Epithelial cell of esophagus (primary cell): ENCODE results near the gene PCBP3.

Experiments
- DNase-seq: peaks from one replicate; pipeline ENCODE4 v3.0.0; 2010; ENCODE audit warnings: low read depth
- H3K4me3 ChIP-seq: 2 replicates; pipeline ENCODE4 v1.5.1; 2011; ENCODE audit warnings: mild to moderate bottlenecking, low read length, control low read depth
- TF ChIP-seq, protein P1 (sequence below): IDR thresholded peaks from 2 replicates; pipeline ENCODE4 v1.5.1; 2011; ENCODE audit warnings: low read depth, mild to moderate bottlenecking, low read length, control low read depth, inconsistent platforms; ENCODE audit not compliant: insufficient read depth; ENCODE audit errors: missing control alignments

The PCBP3 gene

DNA sequence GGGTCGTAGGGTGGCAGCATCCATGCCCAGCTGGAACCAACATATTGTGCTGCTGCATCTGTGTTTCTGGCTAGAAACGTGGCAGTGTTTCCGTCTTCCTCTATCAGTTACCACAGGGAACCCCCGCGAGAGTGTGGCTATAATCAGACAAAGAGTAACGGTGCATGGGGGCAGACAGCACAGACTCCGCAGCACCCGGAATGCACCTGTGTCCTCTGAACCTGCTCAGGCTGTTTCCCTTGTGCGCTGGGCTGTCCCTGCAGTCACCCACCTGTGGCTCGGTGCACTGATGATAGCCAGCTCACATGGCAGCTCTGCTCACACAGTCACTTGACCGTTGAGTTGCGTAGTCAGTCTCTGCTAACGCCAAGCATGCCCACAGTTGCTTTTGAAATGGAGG, 11.4 kb upstream of the PCBP3 start:
- TF ChIP-seq, protein P1, sequence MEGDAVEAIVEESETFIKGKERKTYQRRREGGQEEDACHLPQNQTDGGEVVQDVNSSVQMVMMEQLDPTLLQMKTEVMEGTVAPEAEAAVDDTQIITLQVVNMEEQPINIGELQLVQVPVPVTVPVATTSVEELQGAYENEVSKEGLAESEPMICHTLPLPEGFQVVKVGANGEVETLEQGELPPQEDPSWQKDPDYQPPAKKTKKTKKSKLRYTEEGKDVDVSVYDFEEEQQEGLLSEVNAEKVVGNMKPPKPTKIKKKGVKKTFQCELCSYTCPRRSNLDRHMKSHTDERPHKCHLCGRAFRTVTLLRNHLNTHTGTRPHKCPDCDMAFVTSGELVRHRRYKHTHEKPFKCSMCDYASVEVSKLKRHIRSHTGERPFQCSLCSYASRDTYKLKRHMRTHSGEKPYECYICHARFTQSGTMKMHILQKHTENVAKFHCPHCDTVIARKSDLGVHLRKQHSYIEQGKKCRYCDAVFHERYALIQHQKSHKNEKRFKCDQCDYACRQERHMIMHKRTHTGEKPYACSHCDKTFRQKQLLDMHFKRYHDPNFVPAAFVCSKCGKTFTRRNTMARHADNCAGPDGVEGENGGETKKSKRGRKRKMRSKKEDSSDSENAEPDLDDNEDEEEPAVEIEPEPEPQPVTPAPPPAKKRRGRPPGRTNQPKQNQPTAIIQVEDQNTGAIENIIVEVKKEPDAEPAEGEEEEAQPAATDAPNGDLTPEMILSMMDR, result no peak
- DNase-seq, result no peak
- no peak overlapping the region for H3K4me3 ChIP-seq

- TF ChIP-seq, protein P1, result no peak
- no peak overlapping the region for H3K4me3 ChIP-seq
Observed at GRCh38 chr21:45632637-45633251, 10.8 kb upstream of the PCBP3 start.

GRCh38 chr21:45634511-45635183, 8.9 kb upstream of the PCBP3 start:
- no peak for DNase-seq
- TF ChIP-seq, protein P1, result no peak
- no peak overlapping the region for H3K4me3 ChIP-seq

More at GRCh38 chr21:45632637-45633251, 10.8 kb upstream of the PCBP3 start:
- no peak for DNase-seq

DNA sequence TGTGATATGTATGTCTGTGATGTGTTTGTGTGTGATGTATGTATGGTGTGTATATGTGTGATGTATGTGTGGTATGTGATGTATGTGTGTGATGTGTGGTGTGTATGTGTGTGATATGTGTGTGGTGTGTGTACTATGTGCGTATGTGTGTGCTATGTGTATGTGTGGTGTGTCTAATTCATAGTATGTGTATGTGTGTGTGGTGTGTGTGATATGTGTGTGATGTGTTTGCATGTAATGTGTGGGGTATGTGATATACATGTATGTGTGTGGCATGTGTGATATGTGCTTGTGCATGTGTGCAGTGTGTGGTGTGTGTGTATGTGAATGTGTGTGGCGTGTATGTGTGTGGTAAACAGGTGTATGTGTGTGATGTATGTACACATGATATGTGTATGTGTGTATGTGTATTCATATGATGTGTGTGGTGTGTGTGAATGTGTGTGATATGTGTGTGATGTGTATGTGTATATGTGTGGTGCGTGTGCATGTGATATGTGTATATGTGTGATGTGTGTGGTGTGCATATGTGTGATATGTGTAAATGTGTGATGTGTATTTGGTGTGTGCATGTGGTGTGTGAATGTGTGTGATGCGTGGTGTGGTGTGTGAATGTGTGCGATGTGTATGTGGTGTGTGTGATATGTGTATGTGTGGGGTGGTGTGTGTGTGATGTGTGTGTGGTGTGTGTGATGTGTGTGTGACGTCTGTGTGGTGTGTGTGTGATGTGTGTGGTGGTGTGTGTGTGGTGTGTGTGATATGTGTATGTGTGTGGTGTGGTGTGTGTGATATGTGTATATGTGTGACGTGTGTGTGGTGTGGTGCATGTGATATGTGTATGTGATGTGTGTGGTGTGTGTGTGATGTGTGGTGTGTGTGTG, 8.0 kb upstream of the PCBP3 start:
- no peak for DNase-seq
- H3K4me3 ChIP-seq, result no peak overlapping the region
- TF ChIP-seq, protein P1, result no peak

DNA sequence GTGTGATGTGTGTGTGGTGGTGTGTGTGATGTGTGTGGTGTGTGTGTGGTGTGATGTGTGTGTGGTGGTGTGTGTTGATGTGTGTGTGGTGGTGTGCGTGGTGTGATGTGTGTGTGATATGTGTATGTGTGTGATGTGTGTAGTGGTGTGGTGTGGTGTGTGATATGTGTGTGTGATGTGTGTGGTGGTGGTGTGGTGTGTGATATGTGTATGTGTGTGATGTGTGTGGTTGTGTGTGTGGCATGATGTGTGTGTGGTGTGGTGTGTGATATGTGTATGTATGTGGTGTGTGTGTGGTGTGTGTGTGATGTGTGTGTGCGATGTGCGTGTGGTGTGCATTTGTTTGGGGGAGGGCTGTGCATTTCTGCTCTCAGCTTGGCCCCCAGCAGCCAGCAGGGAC, 7.1 kb upstream of the PCBP3 start:
- no peak for DNase-seq
- TF ChIP-seq, protein P1, result no peak

DNA sequence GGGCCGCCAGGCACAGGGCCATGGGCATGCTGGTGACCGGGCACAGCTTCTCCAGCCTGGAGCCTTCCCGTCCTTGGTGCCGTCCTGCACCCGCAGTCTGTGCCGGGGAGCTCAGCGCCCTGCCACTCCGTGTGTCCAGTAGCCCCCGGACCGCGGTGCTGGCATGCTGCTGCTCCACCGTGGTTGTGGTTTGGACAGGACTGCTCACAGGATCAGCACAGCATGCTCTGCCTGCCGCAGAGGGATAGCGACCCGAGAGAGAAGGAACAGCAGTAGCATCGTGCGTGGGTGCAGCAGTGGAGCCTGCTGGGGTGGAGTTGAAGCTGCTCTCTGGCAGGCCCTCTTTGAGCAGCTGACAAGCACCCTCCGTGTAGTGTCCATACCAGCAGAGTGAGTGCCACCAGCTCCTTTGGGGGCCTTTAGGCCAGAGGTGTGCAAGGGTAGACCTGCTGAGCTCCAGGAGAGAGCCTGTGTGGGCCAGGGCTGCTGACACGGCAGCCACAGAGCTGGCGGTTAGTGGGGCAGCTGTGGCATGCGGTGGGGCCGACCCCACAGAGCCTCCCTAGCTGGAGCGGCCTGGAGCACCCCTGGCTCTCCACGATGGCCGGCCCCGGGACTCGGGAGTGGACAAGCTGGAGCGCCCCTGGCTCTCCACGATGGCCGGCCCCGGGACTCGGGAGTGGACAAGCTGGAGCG, 6.4 kb upstream of the PCBP3 start:
- TF ChIP-seq, protein P1, result no peak
- H3K4me3 ChIP-seq, result no peak overlapping the region
- DNase-seq, result no peak

More for the DNA sequence above, 7.1 kb upstream of the PCBP3 start:
- H3K4me3 ChIP-seq, result no peak overlapping the region
